ENCODE measurements around the gene CLIP2.
"Not testable (repeated sequence)": the region's sequence is repeated elsewhere in the genome, so short reads cannot be mapped to it uniquely, and the experiment has no call there.

The CLIP2 gene

GRCh38 chr7:74317146-74317782 lies 28.1 kb downstream of the CLIP2 start:
- no peak overlapping the region for H3K4me3 ChIP-seq (ENCODE audit: control insufficient read depth, low read depth, low read length)
- no peak for TF ChIP-seq CTCF (conservative IDR thresholded peaks at IDR 0.05; ENCODE audit: control insufficient read depth, insufficient read depth, low read depth, low read length)
- no peak for DNase-seq (ENCODE audit: low read depth)

- H3K4me3 ChIP-seq (ENCODE audit: control insufficient read depth, low read depth, low read length), result no peak overlapping the region
- DNase-seq (ENCODE audit: low read depth), result no peak
- TF ChIP-seq CTCF (conservative IDR thresholded peaks at IDR 0.05; ENCODE audit: control insufficient read depth, insufficient read depth, low read depth, low read length), result no peak
These were observed 28.8 kb downstream of the CLIP2 start for GRCh38 chr7:74318043-74318442.

GRCh38 chr7:74320645-74321221 lies 31.5 kb downstream of the CLIP2 start:
- no peak overlapping the region for H3K4me3 ChIP-seq (ENCODE audit: control insufficient read depth, low read depth, low read length)
- TF ChIP-seq CTCF (conservative IDR thresholded peaks at IDR 0.05; ENCODE audit: control insufficient read depth, insufficient read depth, low read depth, low read length), result no peak
- DNase-seq (ENCODE audit: low read depth), result no peak

- not testable (repeated sequence) for DNase-seq (ENCODE audit: low read depth); H3K4me3 ChIP-seq (ENCODE audit: control insufficient read depth, low read depth, low read length)
These were observed 33.7 kb downstream of the CLIP2 start for GRCh38 chr7:74322892-74323291.

- H3K4me3 ChIP-seq (ENCODE audit: control insufficient read depth, low read depth, low read length), result no peak overlapping the region
- no peak for TF ChIP-seq CTCF (conservative IDR thresholded peaks at IDR 0.05; ENCODE audit: control insufficient read depth, insufficient read depth, low read depth, low read length)
- no peak for DNase-seq (ENCODE audit: low read depth)
These were observed 35.5 kb downstream of the CLIP2 start for GRCh38 chr7:74324531-74325209.

- DNase-seq (ENCODE audit: low read depth), result no peak
- H3K4me3 ChIP-seq (ENCODE audit: control insufficient read depth, low read depth, low read length), result no peak overlapping the region
- TF ChIP-seq CTCF (conservative IDR thresholded peaks at IDR 0.05; ENCODE audit: control insufficient read depth, insufficient read depth, low read depth, low read length), result no peak
These were observed 36.0 kb downstream of the CLIP2 start for GRCh38 chr7:74325210-74325565.

- no peak for TF ChIP-seq CTCF (conservative IDR thresholded peaks at IDR 0.05; ENCODE audit: control insufficient read depth, insufficient read depth, low read depth, low read length)
- H3K4me3 ChIP-seq (ENCODE audit: control insufficient read depth, low read depth, low read length), result no peak overlapping the region
- DNase-seq (ENCODE audit: low read depth), result no peak
These were observed 40.0 kb downstream of the CLIP2 start for GRCh38 chr7:74329225-74329624.

All from fibroblast of mammary gland (primary cell).